ENCODE measurements around the gene SNX24.

- TF ChIP-seq SUZ12 (IDR thresholded peaks at IDR 0.05; ENCODE audit: extremely low read depth, insufficient read depth, insufficient read length) = no peak
- TF ChIP-seq ZNF274 (IDR thresholded peaks at IDR 0.05; ENCODE audit: low read depth, low read length) = no peak
- no peak for TF ChIP-seq YY1 (IDR thresholded peaks at IDR 0.05; ENCODE audit: insufficient read depth, insufficient read length)
Measured at GRCh38 chr5:122885045-122885517, 39.7 kb downstream of the SNX24 start.

All from NT2/D1 (cell line).